ENCODE results near the gene WBP2NL. TPM values are rescaled to one million over a fixed set of nuclear protein-coding genes. Genes with fewer than 3 reads are reported as not detected.
A peak's percentile ranks its signal among the peaks of the same experiment; 100 is the strongest.
"Not testable (repeated sequence)": the region's sequence is repeated elsewhere in the genome, so short reads cannot be mapped to it uniquely, and the experiment has no call there.

WBP2NL gene
- total RNA-seq, 2 donors from 2014 or later: 0.22 TPM; not detected in 1

GRCh38 chr22:42070517-42071422, 72.2 kb downstream of the WBP2NL start, which contains the start of gene NAGA:
NAGA (minus strand) TSS chr22:42070812; CDS start chr22:42070297, 515 bp downstream.
- no peaks in the 10 kb centered on the region for H3K9me3 ChIP-seq
- H3K4me1 ChIP-seq: peaks cover 0 to 47% of the 10 kb centered on the region in 2 donors
- TF ChIP-seq CTCF (IDR thresholded peaks at IDR 0.05): no peak
- peak within 1 kb of the TSS; percentile 73 to 77 for H3K4me3 ChIP-seq
- no peaks in the 10 kb centered on the region for H3K27me3 ChIP-seq
- H3K36me3 ChIP-seq: peaks cover 14% of the 10 kb centered on the region
- H3K27ac ChIP-seq: peak within 1 kb of the TSS; percentile 91 to 96
- DNase-seq (ENCODE audit: low spot score): peak; percentile 97

- Histone ChIP-seq H3K4me1 (peaks cover 0 to 47% of the 10 kb centered on the region in 2 donors), H3K36me3 (peaks cover 11% of the 10 kb centered on the region), H3K4me3 (peak overlapping the region in 1 of 2 donors; percentile 73), H3K27ac (peak overlapping the region; percentile 91 to 96)
- DNase-seq (ENCODE audit: low spot score); H3K9me3 ChIP-seq; H3K27me3 ChIP-seq: not testable (repeated sequence)
These were observed 72.9 kb downstream of the WBP2NL start for GRCh38 chr22:42071508-42071907.

- Histone ChIP-seq H3K4me1 (peaks cover 0 to 48% of the 10 kb centered on the region in 2 donors), H3K27me3 (no peaks in the 10 kb centered on the region), H3K36me3 (no peaks in the 10 kb centered on the region), H3K4me3 (no peak overlapping the region), H3K27ac (peak overlapping the region; percentile 29 to 41), H3K9me3 (no peaks in the 10 kb centered on the region)
- no peak for DNase-seq (ENCODE audit: low spot score)
- TF ChIP-seq CTCF (IDR thresholded peaks at IDR 0.05): no peak
These were observed 74.2 kb downstream of the WBP2NL start for GRCh38 chr22:42072606-42073330.

- Histone ChIP-seq H3K36me3 (no peaks in the 10 kb centered on the region), H3K9me3 (no peaks in the 10 kb centered on the region), H3K27ac (peak overlapping the region; percentile 84 to 96), H3K4me1 (peaks cover 0 to 57% of the 10 kb centered on the region in 2 donors), H3K27me3 (no peaks in the 10 kb centered on the region), H3K4me3 (peak overlapping the region; percentile 67 to 71)
- no peak for DNase-seq (ENCODE audit: low spot score)
- no peak for TF ChIP-seq CTCF (IDR thresholded peaks at IDR 0.05)
These were observed 75.0 kb downstream of the WBP2NL start for GRCh38 chr22:42073621-42074041.

GRCh38 chr22:42074132-42074811, 75.7 kb downstream of the WBP2NL start, which contains the start of gene PHETA2:
PHETA2 (plus strand) TSS chr22:42074248; CDS start chr22:42077294, 3,046 bp downstream.
- Histone ChIP-seq H3K9me3 (no peaks in the 10 kb centered on the region), H3K27ac (peak within 1 kb of the TSS; percentile 84 to 96), H3K36me3 (no peaks in the 10 kb centered on the region), H3K27me3 (no peaks in the 10 kb centered on the region), H3K4me1 (peaks cover 0 to 63% of the 10 kb centered on the region in 2 donors), H3K4me3 (peak within 1 kb of the TSS; percentile 67 to 71)
- peak in 1 of 2 donors; percentile 48 for TF ChIP-seq CTCF (IDR thresholded peaks at IDR 0.05)
- DNase-seq (ENCODE audit: low spot score): no peak
